Esophagus (tissue), 2 donors: ENCODE results near the gene GNPTAB. TPM values are rescaled to one million over a fixed set of nuclear protein-coding genes. Genes with fewer than 3 reads are reported as not detected.

ENCODE experiments used
- H3K27ac ChIP-seq, 2 donors: one replicate each; pipeline ENCODE4 v1.5.1; 2013; ENCODE audit warnings: low read depth in 2 of 2, mild to moderate bottlenecking in 2 of 2, inconsistent platforms in 1 of 2, low read length in 1 of 2, moderate library complexity in 1 of 2
- H3K27me3 ChIP-seq, 2 donors: one replicate each; pipeline ENCODE4 v1.6.1; 2013; ENCODE audit warnings: low read length in 2 of 2, control low read depth in 1 of 2, mild to moderate bottlenecking in 1 of 2; ENCODE audit not compliant: insufficient read depth in 2 of 2, control insufficient read depth in 1 of 2
- H3K36me3 ChIP-seq, 2 donors: one replicate each; pipeline ENCODE4 v1.6.1; 2013; ENCODE audit warnings: low read length in 1 of 2; ENCODE audit not compliant: control insufficient read depth in 2 of 2, insufficient read depth in 2 of 2
- H3K4me1 ChIP-seq, 2 donors: one replicate each; pipeline ENCODE4 v1.6.1; 2013; ENCODE audit warnings: low read length in 1 of 2; ENCODE audit not compliant: control insufficient read depth in 2 of 2, insufficient read depth in 2 of 2
- H3K4me3 ChIP-seq, 2 donors: one replicate each; pipeline ENCODE4 v1.5.1; 2013; ENCODE audit warnings: low read length in 2 of 2, mild to moderate bottlenecking in 2 of 2, low read depth in 1 of 2, moderate library complexity in 1 of 2
- H3K9me3 ChIP-seq, 2 donors: one replicate each; pipeline ENCODE4 v1.6.1; 2013; ENCODE audit warnings: mild to moderate bottlenecking in 2 of 2, low read depth in 1 of 2, low read length in 1 of 2, moderate library complexity in 1 of 2; ENCODE audit not compliant: control insufficient read depth in 2 of 2, insufficient read depth in 1 of 2
- WGBS, 2 donors: extraction: QIAGEN DNeasy Blood & Tissue Kit; methylation state at CpG; one replicate each; pipeline ENCODE4 v1.1.7; 2013; 5-methylcytosine and 5-hydroxymethylcytosine counted together
- polyA plus RNA-seq, 2 donors: library from polyadenylated mRNA; stranded (reverse); fragments of 200-250 nt; gene quantifications; one replicate each; pipeline ENCODE4 v1.2.3, GENCODE V29; 2013
- donor health status: healthy with polysubstance abuse.
- donor health status: Bipolar disorder and iron deficiency.

GNPTAB gene
- polyA plus RNA-seq, 2 donors, result 9.7 to 11.3 TPM

GRCh38 chr12:101855364-101855884, 24.7 kb upstream of the GNPTAB start:
- Histone ChIP-seq H3K27ac (no peak overlapping the region), H3K4me3 (no peak overlapping the region), H3K4me1 (peaks cover 0 to 2% of the 10 kb centered on the region in 2 donors), H3K27me3 (no peaks in the 10 kb centered on the region), H3K9me3 (no peaks in the 10 kb centered on the region), H3K36me3 (no peaks in the 10 kb centered on the region)
- 16 to 21% methylated on average over 3 of the region's 3 CpGs for WGBS, 2 donors

- Histone ChIP-seq H3K27me3 (no peaks in the 10 kb centered on the region), H3K4me1 (peaks cover 0 to 2% of the 10 kb centered on the region in 2 donors), H3K9me3 (no peaks in the 10 kb centered on the region), H3K36me3 (no peaks in the 10 kb centered on the region), H3K27ac (no peak overlapping the region), H3K4me3 (no peak overlapping the region)
- WGBS, 2 donors, result 96 to 100% methylated on average over 1 of the region's 1 CpG
These were observed 24.0 kb upstream of the GNPTAB start for GRCh38 chr12:101854747-101855146.

GRCh38 chr12:101852998-101853397, 22.2 kb upstream of the GNPTAB start:
- H3K27me3 ChIP-seq, result no peaks in the 10 kb centered on the region
- H3K27ac ChIP-seq, result no peak overlapping the region
- no peaks in the 10 kb centered on the region for H3K9me3 ChIP-seq
- no peaks in the 10 kb centered on the region for H3K36me3 ChIP-seq
- H3K4me3 ChIP-seq, result no peak overlapping the region
- peaks cover 0 to 2% of the 10 kb centered on the region in 2 donors for H3K4me1 ChIP-seq

GRCh38 chr12:101850199-101850598, 19.4 kb upstream of the GNPTAB start:
- H3K4me3 ChIP-seq, result no peak overlapping the region
- peaks cover 0 to under 1% of the 10 kb centered on the region in 2 donors for H3K4me1 ChIP-seq
- 88 to 89% methylated on average over 1 of the region's 1 CpG for WGBS, 2 donors
- H3K27ac ChIP-seq, result no peak overlapping the region
- H3K36me3 ChIP-seq, result no peaks in the 10 kb centered on the region
- H3K9me3 ChIP-seq, result no peaks in the 10 kb centered on the region
- H3K27me3 ChIP-seq, result no peaks in the 10 kb centered on the region

- Histone ChIP-seq H3K4me1 (no peaks in the 10 kb centered on the region), H3K9me3 (no peaks in the 10 kb centered on the region), H3K27ac (no peak overlapping the region), H3K36me3 (no peaks in the 10 kb centered on the region), H3K27me3 (no peaks in the 10 kb centered on the region), H3K4me3 (no peak overlapping the region)
- 63 to 80% methylated on average over 5 of the region's 5 CpGs for WGBS, 2 donors
These were observed 16.6 kb upstream of the GNPTAB start for GRCh38 chr12:101847325-101847724.

- Histone ChIP-seq H3K4me1 (no peaks in the 10 kb centered on the region), H3K9me3 (no peaks in the 10 kb centered on the region), H3K27me3 (no peaks in the 10 kb centered on the region), H3K4me3 (no peak overlapping the region), H3K36me3 (no peaks in the 10 kb centered on the region), H3K27ac (no peak overlapping the region)
- WGBS, 2 donors, result 69 to 73% methylated on average over 5 of the region's 5 CpGs
These were observed 14.5 kb upstream of the GNPTAB start for GRCh38 chr12:101845137-101845711.

- H3K4me1 ChIP-seq, result no peaks in the 10 kb centered on the region
- H3K9me3 ChIP-seq, result no peaks in the 10 kb centered on the region
- no peaks in the 10 kb centered on the region for H3K36me3 ChIP-seq
- H3K4me3 ChIP-seq, result no peak overlapping the region
- no peak overlapping the region for H3K27ac ChIP-seq
- no peaks in the 10 kb centered on the region for H3K27me3 ChIP-seq
- 93 to 94% methylated on average over 4 of the region's 4 CpGs for WGBS, 2 donors
These were observed 10.3 kb upstream of the GNPTAB start for GRCh38 chr12:101841069-101841468.

- Histone ChIP-seq H3K36me3 (no peaks in the 10 kb centered on the region), H3K27me3 (no peaks in the 10 kb centered on the region), H3K27ac (no peak overlapping the region), H3K9me3 (no peaks in the 10 kb centered on the region), H3K4me1 (no peaks in the 10 kb centered on the region), H3K4me3 (no peak overlapping the region)
- WGBS, 2 donors, result 24 to 25% methylated on average over 6 of the region's 6 CpGs
These were observed 8.8 kb upstream of the GNPTAB start for GRCh38 chr12:101839324-101840283.

- Histone ChIP-seq H3K36me3 (no peaks in the 10 kb centered on the region), H3K9me3 (no peaks in the 10 kb centered on the region), H3K4me3 (no peak overlapping the region), H3K4me1 (no peaks in the 10 kb centered on the region), H3K27ac (no peak overlapping the region), H3K27me3 (no peaks in the 10 kb centered on the region)
- 81 to 83% methylated on average over 2 to 3 of the region's 3 CpGs for WGBS, 2 donors
These were observed 8.0 kb upstream of the GNPTAB start for GRCh38 chr12:101838628-101839323.
